ENCODE results near the gene MINDY1. TPM values are rescaled to one million over a fixed set of nuclear protein-coding genes. Genes with fewer than 3 reads are reported as not detected.

The MINDY1 gene
- total and polyA plus RNA-seq, 10 of the 15 experiments (the other 5 are each of a cell fraction or from before 2014, with no cell fraction given): 0.48 to 8.8 (median 5.0) TPM

DNA sequence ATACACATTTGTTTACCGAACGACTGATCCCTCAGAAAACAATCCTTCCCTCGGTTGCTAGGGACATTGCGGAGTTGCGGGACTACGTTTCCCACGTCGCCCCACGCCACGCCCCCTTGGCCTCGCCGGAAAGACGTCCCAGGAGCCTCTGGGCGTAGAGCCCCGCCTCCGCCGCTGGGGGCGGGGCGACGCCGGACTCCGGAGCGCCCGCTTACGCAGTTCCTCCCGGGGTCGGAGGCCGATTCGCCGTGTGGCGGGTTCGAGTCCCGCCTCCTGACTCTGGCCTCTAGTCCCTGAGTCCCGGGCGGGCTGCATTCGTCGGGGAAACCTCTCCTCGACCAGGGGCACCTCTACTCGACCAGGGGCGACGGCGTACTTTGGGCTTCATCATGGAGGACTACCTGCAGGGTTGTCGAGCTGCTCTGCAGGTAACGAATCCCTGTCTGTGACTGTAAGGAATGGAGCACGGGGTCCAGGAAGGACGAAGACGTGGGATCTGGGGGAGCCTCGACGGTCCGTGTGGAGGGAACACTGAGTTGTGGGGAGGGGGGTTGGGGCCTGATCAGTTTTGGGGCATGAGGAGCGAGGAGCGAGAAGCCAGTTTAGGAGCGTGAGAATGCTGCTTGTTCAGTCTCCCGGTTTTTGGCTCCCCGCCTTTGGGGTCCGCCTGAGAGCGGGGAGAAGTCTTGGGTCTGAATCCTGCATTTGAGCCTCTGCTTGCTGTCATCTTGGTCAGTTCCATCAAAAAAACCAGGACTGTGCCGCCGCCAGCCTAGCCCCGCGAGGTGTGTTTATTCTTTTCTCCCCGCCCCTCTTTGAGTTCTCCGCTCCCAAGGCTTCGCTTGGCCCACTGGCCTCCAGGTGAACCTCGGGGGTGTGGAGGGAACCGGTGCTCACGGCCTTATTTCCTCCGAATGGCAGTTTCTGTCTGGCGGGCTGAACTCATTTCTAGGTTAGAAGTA, 1.8 kb upstream of the MINDY1 start, which contains the start of gene PRUNE1 (continued):
- TF ChIP-seq, protein P1, sequence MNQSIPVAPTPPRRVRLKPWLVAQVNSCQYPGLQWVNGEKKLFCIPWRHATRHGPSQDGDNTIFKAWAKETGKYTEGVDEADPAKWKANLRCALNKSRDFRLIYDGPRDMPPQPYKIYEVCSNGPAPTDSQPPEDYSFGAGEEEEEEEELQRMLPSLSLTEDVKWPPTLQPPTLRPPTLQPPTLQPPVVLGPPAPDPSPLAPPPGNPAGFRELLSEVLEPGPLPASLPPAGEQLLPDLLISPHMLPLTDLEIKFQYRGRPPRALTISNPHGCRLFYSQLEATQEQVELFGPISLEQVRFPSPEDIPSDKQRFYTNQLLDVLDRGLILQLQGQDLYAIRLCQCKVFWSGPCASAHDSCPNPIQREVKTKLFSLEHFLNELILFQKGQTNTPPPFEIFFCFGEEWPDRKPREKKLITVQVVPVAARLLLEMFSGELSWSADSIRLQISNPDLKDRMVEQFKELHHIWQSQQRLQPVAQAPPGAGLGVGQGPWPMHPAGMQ (IDR thresholded peaks at IDR 0.05; ENCODE audit: borderline replicate concordance): no peak
- TF ChIP-seq SMAD5 (IDR thresholded peaks at IDR 0.05; ENCODE audit: low read depth) (no peak), ZNF24 (IDR thresholded peaks at IDR 0.05) (0 out of 2 replicates have a peak, but pooled peaks have one; percentile 3), POLR2A (IDR thresholded peaks at IDR 0.05; ENCODE audit: low read depth, low read length) (peak; percentile 75), PAX8 (IDR thresholded peaks at IDR 0.05) (no peak), RCOR1 (conservative IDR thresholded peaks at IDR 0.05; ENCODE audit: low read depth, low read length) (no peak), RAD21 (IDR thresholded peaks at IDR 0.05; ENCODE audit: insufficient read depth, low read depth, low read length) (no peak), EP300 (IDR thresholded peaks at IDR 0.05; ENCODE audit: borderline replicate concordance in 1 of 2, control insufficient read depth in 1 of 2, low read depth in 2 of 2, low read length in 2 of 2) (no peak), POLR2AphosphoS2 (IDR thresholded peaks at IDR 0.05; ENCODE audit: low read depth, low read length) (0 out of 2 replicates have a peak, but pooled peaks have one; percentile 40), KDM1A (IDR thresholded peaks at IDR 0.05; ENCODE audit: borderline replicate concordance) (no peak)
- TF ChIP-seq, protein P2, sequence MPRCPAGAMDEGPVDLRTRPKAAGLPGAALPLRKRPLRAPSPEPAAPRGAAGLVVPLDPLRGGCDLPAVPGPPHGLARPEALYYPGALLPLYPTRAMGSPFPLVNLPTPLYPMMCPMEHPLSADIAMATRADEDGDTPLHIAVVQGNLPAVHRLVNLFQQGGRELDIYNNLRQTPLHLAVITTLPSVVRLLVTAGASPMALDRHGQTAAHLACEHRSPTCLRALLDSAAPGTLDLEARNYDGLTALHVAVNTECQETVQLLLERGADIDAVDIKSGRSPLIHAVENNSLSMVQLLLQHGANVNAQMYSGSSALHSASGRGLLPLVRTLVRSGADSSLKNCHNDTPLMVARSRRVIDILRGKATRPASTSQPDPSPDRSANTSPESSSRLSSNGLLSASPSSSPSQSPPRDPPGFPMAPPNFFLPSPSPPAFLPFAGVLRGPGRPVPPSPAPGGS (IDR thresholded peaks at IDR 0.05; ENCODE audit: borderline replicate concordance, insufficient read depth, low read depth, low read length, poor library complexity, severe bottlenecking): no peak
- TF ChIP-seq, protein P3, sequence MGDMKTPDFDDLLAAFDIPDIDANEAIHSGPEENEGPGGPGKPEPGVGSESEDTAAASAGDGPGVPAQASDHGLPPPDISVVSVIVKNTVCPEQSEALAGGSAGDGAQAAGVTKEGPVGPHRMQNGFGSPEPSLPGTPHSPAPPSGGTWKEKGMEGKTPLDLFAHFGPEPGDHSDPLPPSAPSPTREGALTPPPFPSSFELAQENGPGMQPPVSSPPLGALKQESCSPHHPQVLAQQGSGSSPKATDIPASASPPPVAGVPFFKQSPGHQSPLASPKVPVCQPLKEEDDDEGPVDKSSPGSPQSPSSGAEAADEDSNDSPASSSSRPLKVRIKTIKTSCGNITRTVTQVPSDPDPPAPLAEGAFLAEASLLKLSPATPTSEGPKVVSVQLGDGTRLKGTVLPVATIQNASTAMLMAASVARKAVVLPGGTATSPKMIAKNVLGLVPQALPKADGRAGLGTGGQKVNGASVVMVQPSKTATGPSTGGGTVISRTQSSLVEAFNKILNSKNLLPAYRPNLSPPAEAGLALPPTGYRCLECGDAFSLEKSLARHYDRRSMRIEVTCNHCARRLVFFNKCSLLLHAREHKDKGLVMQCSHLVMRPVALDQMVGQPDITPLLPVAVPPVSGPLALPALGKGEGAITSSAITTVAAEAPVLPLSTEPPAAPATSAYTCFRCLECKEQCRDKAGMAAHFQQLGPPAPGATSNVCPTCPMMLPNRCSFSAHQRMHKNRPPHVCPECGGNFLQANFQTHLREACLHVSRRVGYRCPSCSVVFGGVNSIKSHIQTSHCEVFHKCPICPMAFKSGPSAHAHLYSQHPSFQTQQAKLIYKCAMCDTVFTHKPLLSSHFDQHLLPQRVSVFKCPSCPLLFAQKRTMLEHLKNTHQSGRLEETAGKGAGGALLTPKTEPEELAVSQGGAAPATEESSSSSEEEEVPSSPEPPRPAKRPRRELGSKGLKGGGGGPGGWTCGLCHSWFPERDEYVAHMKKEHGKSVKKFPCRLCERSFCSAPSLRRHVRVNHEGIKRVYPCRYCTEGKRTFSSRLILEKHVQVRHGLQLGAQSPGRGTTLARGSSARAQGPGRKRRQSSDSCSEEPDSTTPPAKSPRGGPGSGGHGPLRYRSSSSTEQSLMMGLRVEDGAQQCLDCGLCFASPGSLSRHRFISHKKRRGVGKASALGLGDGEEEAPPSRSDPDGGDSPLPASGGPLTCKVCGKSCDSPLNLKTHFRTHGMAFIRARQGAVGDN (IDR thresholded peaks at IDR 0.05): 0 out of 2 replicates have a peak, but pooled peaks have one; percentile 8
- TF ChIP-seq, protein P4, sequence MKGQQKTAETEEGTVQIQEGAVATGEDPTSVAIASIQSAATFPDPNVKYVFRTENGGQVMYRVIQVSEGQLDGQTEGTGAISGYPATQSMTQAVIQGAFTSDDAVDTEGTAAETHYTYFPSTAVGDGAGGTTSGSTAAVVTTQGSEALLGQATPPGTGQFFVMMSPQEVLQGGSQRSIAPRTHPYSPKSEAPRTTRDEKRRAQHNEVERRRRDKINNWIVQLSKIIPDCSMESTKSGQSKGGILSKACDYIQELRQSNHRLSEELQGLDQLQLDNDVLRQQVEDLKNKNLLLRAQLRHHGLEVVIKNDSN (IDR thresholded peaks at IDR 0.05; ENCODE audit: borderline replicate concordance, extremely low read length, insufficient read depth, low read depth, low read length): no peak
- TF ChIP-seq, protein P5, sequence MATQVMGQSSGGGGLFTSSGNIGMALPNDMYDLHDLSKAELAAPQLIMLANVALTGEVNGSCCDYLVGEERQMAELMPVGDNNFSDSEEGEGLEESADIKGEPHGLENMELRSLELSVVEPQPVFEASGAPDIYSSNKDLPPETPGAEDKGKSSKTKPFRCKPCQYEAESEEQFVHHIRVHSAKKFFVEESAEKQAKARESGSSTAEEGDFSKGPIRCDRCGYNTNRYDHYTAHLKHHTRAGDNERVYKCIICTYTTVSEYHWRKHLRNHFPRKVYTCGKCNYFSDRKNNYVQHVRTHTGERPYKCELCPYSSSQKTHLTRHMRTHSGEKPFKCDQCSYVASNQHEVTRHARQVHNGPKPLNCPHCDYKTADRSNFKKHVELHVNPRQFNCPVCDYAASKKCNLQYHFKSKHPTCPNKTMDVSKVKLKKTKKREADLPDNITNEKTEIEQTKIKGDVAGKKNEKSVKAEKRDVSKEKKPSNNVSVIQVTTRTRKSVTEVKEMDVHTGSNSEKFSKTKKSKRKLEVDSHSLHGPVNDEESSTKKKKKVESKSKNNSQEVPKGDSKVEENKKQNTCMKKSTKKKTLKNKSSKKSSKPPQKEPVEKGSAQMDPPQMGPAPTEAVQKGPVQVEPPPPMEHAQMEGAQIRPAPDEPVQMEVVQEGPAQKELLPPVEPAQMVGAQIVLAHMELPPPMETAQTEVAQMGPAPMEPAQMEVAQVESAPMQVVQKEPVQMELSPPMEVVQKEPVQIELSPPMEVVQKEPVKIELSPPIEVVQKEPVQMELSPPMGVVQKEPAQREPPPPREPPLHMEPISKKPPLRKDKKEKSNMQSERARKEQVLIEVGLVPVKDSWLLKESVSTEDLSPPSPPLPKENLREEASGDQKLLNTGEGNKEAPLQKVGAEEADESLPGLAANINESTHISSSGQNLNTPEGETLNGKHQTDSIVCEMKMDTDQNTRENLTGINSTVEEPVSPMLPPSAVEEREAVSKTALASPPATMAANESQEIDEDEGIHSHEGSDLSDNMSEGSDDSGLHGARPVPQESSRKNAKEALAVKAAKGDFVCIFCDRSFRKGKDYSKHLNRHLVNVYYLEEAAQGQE (IDR thresholded peaks at IDR 0.05; ENCODE audit: low read depth, low read length): no peak
